ENCODE data around the gene BAHCC1. TPM values are rescaled to one million over a fixed set of nuclear protein-coding genes. Genes with fewer than 3 reads are reported as not detected.

BAHCC1 gene
- total and polyA plus RNA-seq, 2 of the 8 experiments (the other 6 are each of a cell fraction or from before 2014, with no cell fraction given) = 0.26 to 0.58 TPM

DNA sequence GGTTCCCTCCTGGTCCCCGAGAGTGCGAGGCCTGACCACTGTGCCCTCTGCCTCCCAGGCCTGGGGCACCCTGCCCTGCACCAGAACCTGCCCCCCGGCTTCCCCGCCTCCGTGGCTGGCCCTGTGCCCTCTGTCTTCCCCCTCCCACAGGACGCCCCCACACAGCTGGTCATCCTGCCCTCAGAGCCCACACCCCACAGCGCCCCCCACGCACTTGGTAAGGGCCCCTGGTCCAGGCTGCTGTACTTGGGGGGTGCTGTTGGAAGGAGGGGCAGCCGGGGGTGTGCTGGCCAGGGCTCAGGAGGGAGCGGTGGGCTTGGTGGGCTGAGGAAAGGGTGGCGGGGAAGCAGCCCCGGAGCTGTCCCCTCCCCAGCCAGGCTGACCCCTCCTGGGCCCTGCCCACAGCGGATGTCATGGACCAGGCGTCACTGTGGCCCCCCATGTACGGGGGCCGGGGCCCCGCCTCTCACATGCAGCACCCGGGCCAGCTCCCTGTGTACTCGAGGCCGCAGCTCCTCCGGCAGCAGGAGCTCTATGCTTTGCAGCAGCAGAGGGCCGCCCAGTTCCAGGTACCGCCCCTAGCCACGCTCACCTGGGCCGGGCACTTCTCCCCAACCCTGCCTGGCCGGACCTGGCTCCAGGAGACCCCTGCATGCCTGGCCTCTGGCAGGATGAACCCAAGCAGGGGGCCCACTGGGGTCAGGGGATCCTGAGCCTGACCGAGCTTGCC is 49.5 kb downstream of the BAHCC1 start (continued):
- TF ChIP-seq, protein P1, sequence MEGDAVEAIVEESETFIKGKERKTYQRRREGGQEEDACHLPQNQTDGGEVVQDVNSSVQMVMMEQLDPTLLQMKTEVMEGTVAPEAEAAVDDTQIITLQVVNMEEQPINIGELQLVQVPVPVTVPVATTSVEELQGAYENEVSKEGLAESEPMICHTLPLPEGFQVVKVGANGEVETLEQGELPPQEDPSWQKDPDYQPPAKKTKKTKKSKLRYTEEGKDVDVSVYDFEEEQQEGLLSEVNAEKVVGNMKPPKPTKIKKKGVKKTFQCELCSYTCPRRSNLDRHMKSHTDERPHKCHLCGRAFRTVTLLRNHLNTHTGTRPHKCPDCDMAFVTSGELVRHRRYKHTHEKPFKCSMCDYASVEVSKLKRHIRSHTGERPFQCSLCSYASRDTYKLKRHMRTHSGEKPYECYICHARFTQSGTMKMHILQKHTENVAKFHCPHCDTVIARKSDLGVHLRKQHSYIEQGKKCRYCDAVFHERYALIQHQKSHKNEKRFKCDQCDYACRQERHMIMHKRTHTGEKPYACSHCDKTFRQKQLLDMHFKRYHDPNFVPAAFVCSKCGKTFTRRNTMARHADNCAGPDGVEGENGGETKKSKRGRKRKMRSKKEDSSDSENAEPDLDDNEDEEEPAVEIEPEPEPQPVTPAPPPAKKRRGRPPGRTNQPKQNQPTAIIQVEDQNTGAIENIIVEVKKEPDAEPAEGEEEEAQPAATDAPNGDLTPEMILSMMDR (IDR thresholded peaks at IDR 0.05; ENCODE audit: control extremely low read depth in 1 of 3, insufficient read depth in 1 of 3, low read depth in 1 of 3, low read length in 3 of 3) = no peak
- TF ChIP-seq MAFK (IDR thresholded peaks at IDR 0.05; ENCODE audit: low read depth, low read length) (no peak), GTF2F1 (IDR thresholded peaks at IDR 0.05; ENCODE audit: borderline replicate concordance, low read depth, low read length) (no peak), TAF7 (optimal IDR thresholded peaks at IDR 0.05; ENCODE audit: borderline replicate concordance, low read depth, low read length) (no peak), RFX5 (IDR thresholded peaks at IDR 0.05; ENCODE audit: borderline replicate concordance, low read depth, low read length) (no peak), CHD2 (IDR thresholded peaks at IDR 0.05; ENCODE audit: low read length) (no peak), SIX5 (IDR thresholded peaks at IDR 0.05; ENCODE audit: low read depth, low read length) (no peak), TBP (IDR thresholded peaks at IDR 0.05; ENCODE audit: low read depth, low read length) (no peak), SIN3A (conservative IDR thresholded peaks at IDR 0.05 in 1 of 2, IDR thresholded peaks at IDR 0.05 in 1 of 2; ENCODE audit: low read depth in 1 of 2, low read length in 2 of 2) (no peak)

Measured in H1 (cell line).